Panc1 (cell line): ENCODE results near the gene ANKRD66.
"Not testable (repeated sequence)": the region's sequence is repeated elsewhere in the genome, so short reads cannot be mapped to it uniquely, and the experiment has no call there.

Experiments
- CTCF ChIP-seq: fragments of 450-650 bp; IDR thresholded peaks from 2 replicates; pipeline ENCODE4 v1.5.1; 2017; ENCODE audit warnings: mild to moderate bottlenecking
- POLR2AphosphoS5 ChIP-seq: IDR thresholded peaks from 2 replicates; pipeline ENCODE4 v1.6.1; 2012; ENCODE audit warnings: mild to moderate bottlenecking, low read depth, low read length, moderate library complexity
- REST ChIP-seq, 2 experiments: IDR thresholded peaks; 2 replicates each; pipeline ENCODE4 v1.6.1; 2011 to 2012; ENCODE audit warnings: low read depth in 2 of 2, control low read depth in 1 of 2, low read length in 1 of 2, mild to moderate bottlenecking in 1 of 2, moderate library complexity in 1 of 2; ENCODE audit not compliant: insufficient read depth in 1 of 2
- SIN3A ChIP-seq: IDR thresholded peaks from 2 replicates; pipeline ENCODE4 v1.6.1; 2012; ENCODE audit warnings: low read depth, mild to moderate bottlenecking, low read length, moderate library complexity, borderline replicate concordance; ENCODE audit not compliant: insufficient read depth
- TCF7L2 ChIP-seq: IDR thresholded peaks from 2 replicates; pipeline ENCODE4 v1.6.1; 2011; ENCODE audit warnings: mild to moderate bottlenecking, low read depth, low read length, inconsistent platforms

DNA sequence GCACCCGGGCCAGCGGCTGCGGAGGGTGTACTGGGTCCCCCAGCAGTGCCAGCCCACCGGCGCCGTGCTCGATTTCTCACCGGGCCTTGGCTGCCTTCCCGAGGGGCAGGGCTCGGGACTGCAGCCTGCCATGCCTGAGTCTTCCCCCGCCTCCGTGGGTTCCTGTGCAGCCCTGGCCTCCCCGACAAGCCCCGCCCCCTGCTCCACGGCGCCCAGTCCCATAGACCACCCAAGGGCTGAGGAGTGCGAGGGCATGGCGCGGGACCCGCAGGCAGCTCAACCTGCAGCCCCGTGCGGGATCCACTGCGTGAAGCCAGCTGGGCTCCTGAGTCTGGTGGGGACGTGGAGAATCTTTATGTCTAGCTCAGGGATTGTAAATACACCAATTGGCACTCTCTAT is 28.0 kb downstream of the ANKRD66 start:
- TF ChIP-seq CTCF; POLR2AphosphoS5; REST (IDR thresholded peaks at IDR 0.05; ENCODE audit: insufficient read depth in 1 of 2, low read depth in 2 of 2, low read length in 1 of 2); TCF7L2; SIN3A: not testable (repeated sequence)
